Ishikawa (cell line): Measurements from ENCODE around the gene RCE1.

ENCODE experiments used
- CEBPB ChIP-seq: IDR thresholded peaks from 2 replicates; pipeline ENCODE4 v1.6.1; 2012
- CREB1 ChIP-seq: IDR thresholded peaks from 2 replicates; pipeline ENCODE4 v1.6.1; 2012; ENCODE audit warnings: low read depth
- EGR1 ChIP-seq: IDR thresholded peaks from 2 replicates; pipeline ENCODE4 v1.6.1; 2012
- EP300 ChIP-seq: IDR thresholded peaks from 2 replicates; pipeline ENCODE4 v1.6.1; 2012; ENCODE audit warnings: borderline replicate concordance
- FOXM1 ChIP-seq: IDR thresholded peaks from 2 replicates; pipeline ENCODE4 v1.6.1; 2012; ENCODE audit warnings: low read depth, borderline replicate concordance
- NFIC ChIP-seq: IDR thresholded peaks from 2 replicates; pipeline ENCODE4 v1.6.1; 2012
- RAD21 ChIP-seq: IDR thresholded peaks from 2 replicates; pipeline ENCODE4 v1.6.1; 2012; ENCODE audit warnings: low read depth
- TAF1 ChIP-seq: IDR thresholded peaks from 2 replicates; pipeline ENCODE4 v1.6.1; 2012; ENCODE audit warnings: low read depth, mild to moderate bottlenecking
- TCF12 ChIP-seq: IDR thresholded peaks from 2 replicates; pipeline ENCODE4 v1.6.1; 2012; ENCODE audit warnings: low read depth
- TEAD4 ChIP-seq: IDR thresholded peaks from 2 replicates; pipeline ENCODE4 v1.6.1; 2012
- YY1 ChIP-seq: IDR thresholded peaks from 2 replicates; pipeline ENCODE4 v1.6.1; 2012; ENCODE audit warnings: low read depth
- ZBTB7A ChIP-seq: IDR thresholded peaks from 2 replicates; pipeline ENCODE4 v1.6.1; 2012; ENCODE audit warnings: low read depth
- TF ChIP-seq, protein P1 (sequence below): IDR thresholded peaks from 2 replicates; pipeline ENCODE4 v1.6.1; 2012
- TF ChIP-seq, protein P2 (sequence below): IDR thresholded peaks from 2 replicates; pipeline ENCODE4 v1.6.1; 2012; ENCODE audit warnings: low read depth, mild to moderate bottlenecking
- TF ChIP-seq, protein P3 (sequence below): IDR thresholded peaks from 2 replicates; pipeline ENCODE4 v1.6.1; 2012

RCE1 gene

DNA sequence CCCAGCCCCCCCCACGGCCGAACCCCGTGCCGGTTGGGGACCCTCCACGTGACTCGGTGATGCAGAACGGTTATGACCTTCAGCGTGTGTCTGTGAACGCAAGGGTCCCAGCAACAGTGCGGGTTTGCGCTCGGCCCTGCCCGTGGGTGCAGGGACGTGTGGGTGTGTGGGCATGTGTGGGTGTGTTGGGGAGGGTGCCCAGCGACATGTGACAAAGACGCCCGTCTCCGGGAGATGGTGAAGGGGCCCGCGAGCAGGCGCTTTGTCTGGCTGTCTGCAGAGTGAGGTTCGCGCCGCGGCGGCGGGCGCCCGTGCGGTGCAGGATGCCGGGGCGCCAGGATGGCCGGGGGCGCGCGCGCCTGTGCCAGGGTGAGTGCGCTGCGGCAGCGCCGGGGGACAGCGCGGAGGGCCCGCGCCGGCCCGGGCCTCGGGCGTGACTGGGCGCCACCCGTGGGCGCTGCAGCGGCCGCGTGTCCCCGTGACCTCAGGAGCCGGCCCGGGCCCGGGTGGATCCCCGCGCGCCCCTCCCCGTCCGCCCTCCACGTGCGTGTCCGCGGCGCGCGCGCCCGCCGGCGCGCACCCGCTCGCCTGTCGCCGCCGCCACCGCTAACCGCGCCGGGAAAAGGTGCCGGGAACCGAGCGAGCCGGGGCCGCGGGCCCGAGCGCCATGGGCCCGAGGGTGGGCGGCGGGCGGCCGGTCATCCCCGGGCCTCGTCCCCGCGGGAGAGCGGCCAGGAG is 13.4 kb downstream of the RCE1 start, which contains the start of gene LRFN4:
Gene LRFN4 (plus strand): TSS at position 569 of the 738 bp plus-strand sequence. CDS start 681 bp downstream, outside the sequence.
- TF ChIP-seq, protein P1, sequence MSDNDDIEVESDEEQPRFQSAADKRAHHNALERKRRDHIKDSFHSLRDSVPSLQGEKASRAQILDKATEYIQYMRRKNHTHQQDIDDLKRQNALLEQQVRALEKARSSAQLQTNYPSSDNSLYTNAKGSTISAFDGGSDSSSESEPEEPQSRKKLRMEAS = peak; percentile 71
- TF ChIP-seq, protein P2, sequence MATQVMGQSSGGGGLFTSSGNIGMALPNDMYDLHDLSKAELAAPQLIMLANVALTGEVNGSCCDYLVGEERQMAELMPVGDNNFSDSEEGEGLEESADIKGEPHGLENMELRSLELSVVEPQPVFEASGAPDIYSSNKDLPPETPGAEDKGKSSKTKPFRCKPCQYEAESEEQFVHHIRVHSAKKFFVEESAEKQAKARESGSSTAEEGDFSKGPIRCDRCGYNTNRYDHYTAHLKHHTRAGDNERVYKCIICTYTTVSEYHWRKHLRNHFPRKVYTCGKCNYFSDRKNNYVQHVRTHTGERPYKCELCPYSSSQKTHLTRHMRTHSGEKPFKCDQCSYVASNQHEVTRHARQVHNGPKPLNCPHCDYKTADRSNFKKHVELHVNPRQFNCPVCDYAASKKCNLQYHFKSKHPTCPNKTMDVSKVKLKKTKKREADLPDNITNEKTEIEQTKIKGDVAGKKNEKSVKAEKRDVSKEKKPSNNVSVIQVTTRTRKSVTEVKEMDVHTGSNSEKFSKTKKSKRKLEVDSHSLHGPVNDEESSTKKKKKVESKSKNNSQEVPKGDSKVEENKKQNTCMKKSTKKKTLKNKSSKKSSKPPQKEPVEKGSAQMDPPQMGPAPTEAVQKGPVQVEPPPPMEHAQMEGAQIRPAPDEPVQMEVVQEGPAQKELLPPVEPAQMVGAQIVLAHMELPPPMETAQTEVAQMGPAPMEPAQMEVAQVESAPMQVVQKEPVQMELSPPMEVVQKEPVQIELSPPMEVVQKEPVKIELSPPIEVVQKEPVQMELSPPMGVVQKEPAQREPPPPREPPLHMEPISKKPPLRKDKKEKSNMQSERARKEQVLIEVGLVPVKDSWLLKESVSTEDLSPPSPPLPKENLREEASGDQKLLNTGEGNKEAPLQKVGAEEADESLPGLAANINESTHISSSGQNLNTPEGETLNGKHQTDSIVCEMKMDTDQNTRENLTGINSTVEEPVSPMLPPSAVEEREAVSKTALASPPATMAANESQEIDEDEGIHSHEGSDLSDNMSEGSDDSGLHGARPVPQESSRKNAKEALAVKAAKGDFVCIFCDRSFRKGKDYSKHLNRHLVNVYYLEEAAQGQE = no peak
- TF ChIP-seq EGR1 (peak; percentile 96), YY1 (no peak), ZBTB7A (peak; percentile 73; the same call in 1 of the 2 replicates), RAD21 (no peak), NFIC (no peak), TAF1 (no peak), CREB1 (no peak), CEBPB (no peak), FOXM1 (no peak), EP300 (no peak), TEAD4 (peak; percentile 14), TCF12 (no peak; the same call in 1 of the 2 replicates)
- TF ChIP-seq, protein P3, sequence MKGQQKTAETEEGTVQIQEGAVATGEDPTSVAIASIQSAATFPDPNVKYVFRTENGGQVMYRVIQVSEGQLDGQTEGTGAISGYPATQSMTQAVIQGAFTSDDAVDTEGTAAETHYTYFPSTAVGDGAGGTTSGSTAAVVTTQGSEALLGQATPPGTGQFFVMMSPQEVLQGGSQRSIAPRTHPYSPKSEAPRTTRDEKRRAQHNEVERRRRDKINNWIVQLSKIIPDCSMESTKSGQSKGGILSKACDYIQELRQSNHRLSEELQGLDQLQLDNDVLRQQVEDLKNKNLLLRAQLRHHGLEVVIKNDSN = peak; percentile 86

DNA sequence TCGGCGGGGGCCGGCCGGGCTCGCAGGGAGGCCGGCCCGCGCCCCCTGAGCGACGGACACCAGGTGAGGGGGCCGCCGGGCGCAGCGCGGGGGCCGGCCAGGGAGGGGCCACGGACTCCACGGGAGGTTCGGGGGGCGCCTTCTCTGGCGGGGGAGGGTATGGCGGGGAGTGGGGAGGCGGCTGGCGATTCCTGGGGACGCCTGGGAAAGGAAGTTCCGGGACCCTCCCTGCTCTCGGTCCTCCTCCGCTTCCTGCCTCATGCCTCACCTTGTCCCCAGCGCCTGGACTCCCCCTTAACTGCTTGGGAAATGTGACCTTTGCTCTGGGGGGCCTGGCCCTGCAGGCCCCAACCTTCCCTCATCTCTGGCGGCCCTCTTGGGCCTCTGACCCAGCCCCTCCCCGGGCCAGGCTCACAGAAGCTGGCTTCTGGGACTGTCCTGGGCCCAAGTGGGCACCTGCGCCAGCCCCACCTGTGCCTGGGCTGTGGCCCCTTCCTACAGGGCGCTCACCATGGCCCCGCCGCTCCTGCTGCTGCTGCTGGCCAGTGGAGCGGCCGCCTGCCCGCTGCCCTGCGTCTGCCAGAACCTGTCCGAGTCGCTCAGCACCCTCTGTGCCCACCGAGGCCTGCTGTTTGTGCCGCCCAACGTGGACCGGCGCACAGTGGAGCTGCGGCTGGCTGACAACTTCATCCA is 14.1 kb downstream of the RCE1 start:
- TF ChIP-seq TEAD4 (no peak), ZBTB7A (no peak; the same call in 1 of the 2 replicates), FOXM1 (no peak), EP300 (no peak), CEBPB (no peak), TCF12 (no peak), TAF1 (no peak), YY1 (no peak), CREB1 (no peak), EGR1 (no peak), NFIC (no peak)
- TF ChIP-seq, protein P1 = no peak
- TF ChIP-seq, protein P3 = no peak

DNA sequence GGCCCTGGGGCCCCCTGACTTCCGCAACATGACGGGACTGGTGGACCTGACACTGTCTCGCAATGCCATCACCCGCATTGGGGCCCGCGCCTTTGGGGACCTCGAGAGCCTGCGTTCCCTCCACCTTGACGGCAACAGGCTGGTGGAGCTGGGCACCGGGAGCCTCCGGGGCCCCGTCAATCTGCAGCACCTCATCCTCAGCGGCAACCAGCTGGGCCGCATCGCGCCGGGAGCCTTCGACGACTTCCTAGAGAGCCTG is 14.6 kb downstream of the RCE1 start:
- no peak for TF ChIP-seq TAF1

DNA sequence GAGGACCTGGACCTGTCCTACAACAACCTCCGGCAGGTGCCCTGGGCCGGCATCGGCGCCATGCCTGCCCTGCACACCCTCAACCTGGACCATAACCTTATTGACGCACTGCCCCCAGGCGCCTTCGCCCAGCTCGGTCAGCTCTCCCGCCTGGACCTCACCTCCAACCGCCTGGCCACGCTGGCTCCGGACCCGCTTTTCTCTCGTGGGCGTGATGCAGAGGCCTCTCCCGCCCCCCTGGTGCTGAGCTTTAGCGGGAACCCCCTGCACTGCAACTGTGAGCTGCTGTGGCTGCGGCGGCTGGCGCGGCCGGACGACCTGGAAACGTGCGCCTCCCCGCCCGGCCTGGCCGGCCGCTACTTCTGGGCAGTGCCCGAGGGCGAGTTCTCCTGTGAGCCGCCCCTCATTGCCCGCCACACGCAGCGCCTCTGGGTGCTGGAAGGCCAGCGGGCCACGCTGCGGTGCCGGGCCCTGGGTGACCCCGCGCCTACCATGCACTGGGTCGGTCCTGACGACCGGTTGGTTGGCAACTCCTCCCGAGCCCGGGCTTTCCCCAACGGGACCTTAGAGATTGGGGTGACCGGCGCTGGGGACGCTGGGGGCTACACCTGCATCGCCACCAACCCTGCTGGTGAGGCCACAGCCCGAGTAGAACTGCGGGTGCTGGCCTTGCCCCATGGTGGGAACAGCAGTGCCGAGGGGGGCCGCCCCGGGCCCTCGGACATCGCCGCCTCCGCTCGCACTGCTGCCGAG is 15.1 kb downstream of the RCE1 start:
- no peak for TF ChIP-seq NFIC
- TF ChIP-seq TEAD4 = no peak
- no peak for TF ChIP-seq EGR1
- TF ChIP-seq EP300 = no peak
- TF ChIP-seq RAD21 = no peak
- TF ChIP-seq, protein P2 = no peak
- no peak for TF ChIP-seq CEBPB
- no peak for TF ChIP-seq CREB1
- TF ChIP-seq TAF1 = no peak

DNA sequence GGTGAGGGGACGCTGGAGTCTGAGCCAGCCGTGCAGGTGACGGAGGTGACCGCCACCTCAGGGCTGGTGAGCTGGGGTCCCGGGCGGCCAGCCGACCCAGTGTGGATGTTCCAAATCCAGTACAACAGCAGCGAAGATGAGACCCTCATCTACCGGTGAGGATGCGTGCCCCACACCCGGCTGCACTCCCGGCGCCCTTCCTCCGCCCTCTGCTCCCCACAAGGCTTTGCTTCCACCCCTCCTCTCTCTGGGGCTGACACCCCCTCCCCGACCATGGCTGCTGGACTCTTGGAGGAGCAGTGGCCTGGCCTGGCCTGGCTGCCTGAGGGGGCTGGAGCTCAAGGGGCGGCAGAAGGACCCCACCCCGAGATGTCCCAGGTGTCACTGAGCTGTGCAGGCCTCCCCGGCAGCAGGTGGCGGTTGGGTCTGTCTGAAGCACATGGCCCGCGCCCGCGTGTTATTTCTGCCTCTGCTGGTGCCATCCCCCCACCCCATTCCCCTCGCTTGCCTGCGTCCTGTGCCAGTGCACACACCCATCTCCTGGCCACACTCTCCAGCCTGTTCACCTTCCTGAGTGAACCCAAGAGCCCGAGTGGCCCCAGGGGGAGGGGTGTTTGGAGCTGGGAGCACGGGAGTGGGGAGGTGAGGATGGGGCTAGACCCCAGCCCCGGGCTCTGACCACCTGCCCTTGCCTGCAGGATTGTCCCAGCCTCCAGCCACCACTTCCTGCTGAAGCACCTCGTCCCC is 15.9 kb downstream of the RCE1 start:
- TF ChIP-seq ZBTB7A = peak; percentile 15; the same call in 1 of the 2 replicates
- no peak for TF ChIP-seq YY1
